Activated CD4-positive, alpha-beta memory T cell treated with anti-CD3 and anti-CD28 coated beads, Interleukin-2, amount 10 ng/mL, durations not matched to agents 7 days and 5 days (primary cell): Measurements from ENCODE around the gene TBXAS1. TPM values are rescaled to one million over a fixed set of nuclear protein-coding genes. Genes with fewer than 3 reads are reported as not detected.
"Not testable (repeated sequence)": the region's sequence is repeated elsewhere in the genome, so short reads cannot be mapped to it uniquely, and the experiment has no call there.

ENCODE experiments used
- CTCF ChIA-PET: fragments of 350-600 bp; sonication (Branson Sonifier 250); formaldehyde crosslinking; loops from one replicate; lab custom pipeline; 2021; ENCODE audit warnings: antibody characterized with exemption, inconsistent platforms; lab: Charles Lee
- POLR2A ChIA-PET: fragments of 350-600 bp; sonication (Branson Sonifier 250); formaldehyde crosslinking; loops from one replicate; lab custom pipeline; 2021; ENCODE audit warnings: antibody characterized with exemption; lab: Charles Lee
- DNase-seq: peaks from one replicate; pipeline ENCODE4 v3.0.0-alpha.2; 2020
- H3K27ac Mint-ChIP-seq: one replicate; pipeline ENCODE4 v1.8.0; 2021; ENCODE audit warnings: mild to moderate bottlenecking, mixed read lengths
- H3K27me3 Mint-ChIP-seq: one replicate; pipeline ENCODE4 v1.8.0; 2021; ENCODE audit warnings: mixed read lengths
- H3K36me3 Mint-ChIP-seq: one replicate; pipeline ENCODE4 v1.8.0; 2021; ENCODE audit warnings: low read depth, mixed read lengths
- H3K4me1 Mint-ChIP-seq: one replicate; pipeline ENCODE4 v1.8.0; 2021; ENCODE audit warnings: mixed read lengths
- H3K4me3 Mint-ChIP-seq: one replicate; pipeline ENCODE4 v1.8.0; 2021; ENCODE audit warnings: mild to moderate bottlenecking, mixed read lengths
- H3K9me3 Mint-ChIP-seq: one replicate; pipeline ENCODE4 v1.8.0; 2021; ENCODE audit warnings: mixed read lengths
- total RNA-seq, 2 experiments: library from RNA; stranded (reverse); gene quantifications; one replicate each; pipeline ENCODE4 v1.2.3, GENCODE V29; 2021

The TBXAS1 gene
- total RNA-seq, 2 experiments from 2014 or later: 27.4 to 28.7 TPM

- H3K4me3 Mint-ChIP-seq: no peak overlapping the region
- peaks cover 6% of the 10 kb centered on the region for H3K27me3 Mint-ChIP-seq
- DNase-seq: no peak
- H3K36me3 Mint-ChIP-seq: peaks cover 21% of the 10 kb centered on the region
- ChIA-PET POLR2A (no interaction called here), CTCF (interaction anchor here (0.7 to 1.1 kb wide), 2 partner anchors 77 to 255 kb away, joined by 3 read pairs; no protein-coding TSS in a partner anchor)
- no peak overlapping the region for H3K27ac Mint-ChIP-seq
- no peaks in the 10 kb centered on the region for H3K4me1 Mint-ChIP-seq
- peaks cover 12% of the 10 kb centered on the region for H3K9me3 Mint-ChIP-seq
Observed at GRCh38 chr7:139901901-139902300, 72.8 kb downstream of the TBXAS1 start.

GRCh38 chr7:139902436-139903102, 73.5 kb downstream of the TBXAS1 start:
- CTCF ChIA-PET: interaction anchor here (0.7 to 1.1 kb wide), 2 partner anchors 77 to 255 kb away, joined by 3 read pairs; no protein-coding TSS in a partner anchor
- peaks cover 12% of the 10 kb centered on the region for H3K9me3 Mint-ChIP-seq
- H3K4me3 Mint-ChIP-seq: no peak overlapping the region
- POLR2A ChIA-PET: no interaction called here
- peaks cover 6% of the 10 kb centered on the region for H3K27me3 Mint-ChIP-seq
- H3K27ac Mint-ChIP-seq: no peak overlapping the region
- H3K36me3 Mint-ChIP-seq: peaks cover 21% of the 10 kb centered on the region
- DNase-seq: no peak
- no peaks in the 10 kb centered on the region for H3K4me1 Mint-ChIP-seq

- H3K4me1 Mint-ChIP-seq, H3K27ac Mint-ChIP-seq, CTCF ChIA-PET, DNase-seq, H3K27me3 Mint-ChIP-seq, H3K4me3 Mint-ChIP-seq, POLR2A ChIA-PET: not testable (repeated sequence)
- Mint-ChIP-seq H3K36me3 (peaks cover 25% of the 10 kb centered on the region), H3K9me3 (peaks cover 12% of the 10 kb centered on the region)
Observed at GRCh38 chr7:139903103-139903477, 74.0 kb downstream of the TBXAS1 start.

- POLR2A ChIA-PET: no interaction called here
- peaks cover 12% of the 10 kb centered on the region for H3K9me3 Mint-ChIP-seq
- peaks cover 4% of the 10 kb centered on the region for H3K4me1 Mint-ChIP-seq
- DNase-seq: no peak
- H3K36me3 Mint-ChIP-seq: peaks cover 24% of the 10 kb centered on the region
- H3K27me3 Mint-ChIP-seq: peaks cover 13% of the 10 kb centered on the region
- no peak overlapping the region for H3K27ac Mint-ChIP-seq
- H3K4me3 Mint-ChIP-seq: no peak overlapping the region
- CTCF ChIA-PET: no interaction called here
Observed at GRCh38 chr7:139906879-139907278, 77.8 kb downstream of the TBXAS1 start.

GRCh38 chr7:139908792-139909191, 79.7 kb downstream of the TBXAS1 start:
- CTCF ChIA-PET: no interaction called here
- POLR2A ChIA-PET: interaction anchor here (0.6 kb wide), 1 partner anchor 469 kb away, joined by 3 read pairs; no protein-coding TSS in a partner anchor
- Mint-ChIP-seq H3K4me3 (no peak overlapping the region), H3K9me3 (peaks cover 5% of the 10 kb centered on the region), H3K4me1 (peaks cover 4% of the 10 kb centered on the region), H3K27ac (no peak overlapping the region), H3K36me3 (peaks cover 23% of the 10 kb centered on the region), H3K27me3 (peaks cover 13% of the 10 kb centered on the region)
- no peak for DNase-seq

- Mint-ChIP-seq H3K4me3 (no peak overlapping the region), H3K4me1 (peaks cover 5% of the 10 kb centered on the region), H3K36me3 (peaks cover 24% of the 10 kb centered on the region), H3K9me3 (peaks cover 5% of the 10 kb centered on the region), H3K27me3 (peaks cover 13% of the 10 kb centered on the region), H3K27ac (no peak overlapping the region)
- no peak for DNase-seq
- POLR2A ChIA-PET: no interaction called here
- CTCF ChIA-PET: no interaction called here
Observed at GRCh38 chr7:139909379-139910050, 80.5 kb downstream of the TBXAS1 start.

GRCh38 chr7:139913021-139913844, 84.2 kb downstream of the TBXAS1 start:
- H3K4me1 Mint-ChIP-seq: peaks cover 24% of the 10 kb centered on the region
- H3K4me3 Mint-ChIP-seq: no peak overlapping the region
- ChIA-PET POLR2A (interaction anchor here (1.2 kb wide), 1 partner anchor 83 kb away, joined by 3 read pairs; no protein-coding TSS in a partner anchor), CTCF (no interaction called here)
- no peak overlapping the region for H3K27ac Mint-ChIP-seq
- no peak for DNase-seq
- H3K36me3 Mint-ChIP-seq: peaks cover 35% of the 10 kb centered on the region
- no peaks in the 10 kb centered on the region for H3K9me3 Mint-ChIP-seq
- H3K27me3 Mint-ChIP-seq: peaks cover 3% of the 10 kb centered on the region

- Mint-ChIP-seq H3K27ac (no peak overlapping the region), H3K9me3 (no peaks in the 10 kb centered on the region), H3K4me1 (peaks cover 23% of the 10 kb centered on the region), H3K4me3 (no peak overlapping the region), H3K27me3 (peaks cover 3% of the 10 kb centered on the region), H3K36me3 (peaks cover 35% of the 10 kb centered on the region)
- ChIA-PET CTCF (no interaction called here), POLR2A (interaction anchor here (1.2 kb wide), 1 partner anchor 83 kb away, joined by 3 read pairs; no protein-coding TSS in a partner anchor)
- no peak for DNase-seq
Observed at GRCh38 chr7:139913845-139914135, 84.7 kb downstream of the TBXAS1 start.

GRCh38 chr7:139914306-139915267, 85.5 kb downstream of the TBXAS1 start:
- Mint-ChIP-seq H3K27ac (no peak overlapping the region), H3K9me3 (no peaks in the 10 kb centered on the region), H3K36me3 (peaks cover 35% of the 10 kb centered on the region), H3K27me3 (peaks cover 3% of the 10 kb centered on the region), H3K4me1 (peaks cover 23% of the 10 kb centered on the region), H3K4me3 (no peak overlapping the region)
- POLR2A ChIA-PET: interaction anchor here (1.2 to 1.8 kb wide), 2 partner anchors 26 to 84 kb away, joined by 3 to 4 read pairs; no protein-coding TSS in a partner anchor
- CTCF ChIA-PET: interaction anchor here (1.2 to 1.5 kb wide), 2 partner anchors 15 to 136 kb away, joined by 3 read pairs; no protein-coding TSS in a partner anchor
- no peak for DNase-seq

- Mint-ChIP-seq H3K4me1 (peaks cover 23% of the 10 kb centered on the region), H3K4me3 (no peak overlapping the region), H3K27ac (no peak overlapping the region), H3K36me3 (peaks cover 35% of the 10 kb centered on the region), H3K27me3 (no peaks in the 10 kb centered on the region), H3K9me3 (no peaks in the 10 kb centered on the region)
- DNase-seq: no peak
- ChIA-PET CTCF (interaction anchor here (1.2 to 2.1 kb wide), 5 partner anchors 14 to 270 kb away, joined by 3 to 7 read pairs (median 4); no protein-coding TSS in a partner anchor), POLR2A (interaction anchor here (1.1 to 3.4 kb wide), 3 partner anchors 22 to 60 kb away, joined by 4 to 10 read pairs (median 4); no protein-coding TSS in a partner anchor)
Observed at GRCh38 chr7:139915268-139915863, 86.3 kb downstream of the TBXAS1 start.

- peak overlapping the region; percentile 21 for H3K27ac Mint-ChIP-seq
- H3K9me3 Mint-ChIP-seq: no peaks in the 10 kb centered on the region
- no peak overlapping the region for H3K4me3 Mint-ChIP-seq
- CTCF ChIA-PET: interaction anchor here (1.2 to 2.1 kb wide), 6 partner anchors 14 to 270 kb away, joined by 3 to 7 read pairs (median 4); no protein-coding TSS in a partner anchor
- H3K27me3 Mint-ChIP-seq: no peaks in the 10 kb centered on the region
- POLR2A ChIA-PET: interaction anchor here (1.0 to 3.4 kb wide), 6 partner anchors 21 to 269 kb away, joined by 3 to 10 read pairs (median 4); no protein-coding TSS in a partner anchor
- H3K4me1 Mint-ChIP-seq: peaks cover 23% of the 10 kb centered on the region
- DNase-seq: peak; percentile 75
- H3K36me3 Mint-ChIP-seq: peaks cover 36% of the 10 kb centered on the region
Observed at GRCh38 chr7:139915864-139916716, 87.0 kb downstream of the TBXAS1 start.
